SU-DHL-6 (cell line): ENCODE results near the gene GRM7.

Source experiments
- H2AFZ ChIP-seq: fragments of 200-600 bp; sonication (generic); 2 replicates; pipeline ENCODE4 v1.6.1; 2014; ENCODE audit warnings: low read depth, mild to moderate bottlenecking, moderate library complexity, mixed read lengths, antibody characterized with exemption, low read length; ENCODE audit not compliant: severe bottlenecking
- H3F3A ChIP-seq: fragments of 200-600 bp; shearing (Covaris generic); 2 replicates; pipeline ENCODE4 v1.6.0; 2016; ENCODE audit warnings: antibody characterized with exemption, mild to moderate bottlenecking; ENCODE audit not compliant: insufficient read depth
- H3K27ac ChIP-seq: fragments of 200-600 bp; sonication (generic); 2 replicates; pipeline ENCODE4 v1.5.1; 2016; ENCODE audit warnings: low read depth, mild to moderate bottlenecking, low read length, moderate library complexity, mixed read lengths
- H3K27me3 ChIP-seq: fragments of 200-600 bp; sonication (generic), shearing (Covaris generic); 2 replicates; pipeline ENCODE4 v1.6.0; 2014; ENCODE audit warnings: mild to moderate bottlenecking, low read length
- H3K36me3 ChIP-seq: fragments of 200-600 bp; sonication (generic); 2 replicates; pipeline ENCODE4 v1.6.1; 2014; ENCODE audit warnings: mild to moderate bottlenecking, low read length, mixed read lengths
- H3K4me2 ChIP-seq: fragments of 300-600, 200-600 bp; shearing (Covaris generic), sonication (generic); 2 replicates; pipeline ENCODE4 v1.6.0; 2014; ENCODE audit warnings: low read length, low read depth, mild to moderate bottlenecking; ENCODE audit not compliant: poor library complexity, severe bottlenecking
- H3K4me3 ChIP-seq: fragments of 200-600 bp; sonication (generic); 2 replicates; pipeline ENCODE4 v1.5.1; 2014; ENCODE audit warnings: antibody characterized with exemption, low read length, mild to moderate bottlenecking, mixed read lengths; ENCODE audit not compliant: insufficient read depth, poor library complexity, severe bottlenecking
- H3K79me2 ChIP-seq: fragments of 200-600 bp; sonication (generic); 2 replicates; pipeline ENCODE4 v1.6.1; 2014; ENCODE audit warnings: mild to moderate bottlenecking, low read length, moderate library complexity; ENCODE audit not compliant: insufficient read depth
- H3K9ac ChIP-seq: fragments of 200-600 bp; sonication (generic); 2 replicates; pipeline ENCODE4 v1.7.0; 2014; ENCODE audit warnings: mild to moderate bottlenecking, low read length
- H3K9me2 ChIP-seq: fragments of 200-600 bp; sonication (generic); replicated peaks from 2 replicates; pipeline ENCODE4 v1.6.1; 2014; ENCODE audit warnings: low read length; ENCODE audit not compliant: insufficient read depth
- H3K9me3 ChIP-seq: fragments of 200-600 bp; sonication (generic); 2 replicates; pipeline ENCODE4 v1.6.1; 2014; ENCODE audit warnings: low read length, mixed read lengths; ENCODE audit not compliant: insufficient read depth
- H4K20me1 ChIP-seq: fragments of 200-600 bp; sonication (generic); 2 replicates; pipeline ENCODE4 v1.6.1; 2014; ENCODE audit warnings: low read depth, mild to moderate bottlenecking, antibody characterized with exemption, low read length, moderate library complexity, mixed read lengths
- EZH2phosphoT487 ChIP-seq: fragments of 200-600 bp; sonication (generic), shearing (Covaris generic); conservative IDR thresholded peaks from 2 replicates; pipeline ENCODE4 v1.6.1; 2018; ENCODE audit warnings: mild to moderate bottlenecking, antibody characterized with exemption, low read length, moderate library complexity, mixed read lengths
- TF ChIP-seq, protein P1 (sequence below): fragments of 200-600 bp; sonication (generic); IDR thresholded peaks from one replicate; pipeline ENCODE4 v1.5.1; 2017; ENCODE audit warnings: antibody characterized with exemption, mild to moderate bottlenecking, low read length, moderate library complexity; ENCODE audit not compliant: insufficient read depth, poor library complexity, severe bottlenecking

The GRM7 gene

DNA sequence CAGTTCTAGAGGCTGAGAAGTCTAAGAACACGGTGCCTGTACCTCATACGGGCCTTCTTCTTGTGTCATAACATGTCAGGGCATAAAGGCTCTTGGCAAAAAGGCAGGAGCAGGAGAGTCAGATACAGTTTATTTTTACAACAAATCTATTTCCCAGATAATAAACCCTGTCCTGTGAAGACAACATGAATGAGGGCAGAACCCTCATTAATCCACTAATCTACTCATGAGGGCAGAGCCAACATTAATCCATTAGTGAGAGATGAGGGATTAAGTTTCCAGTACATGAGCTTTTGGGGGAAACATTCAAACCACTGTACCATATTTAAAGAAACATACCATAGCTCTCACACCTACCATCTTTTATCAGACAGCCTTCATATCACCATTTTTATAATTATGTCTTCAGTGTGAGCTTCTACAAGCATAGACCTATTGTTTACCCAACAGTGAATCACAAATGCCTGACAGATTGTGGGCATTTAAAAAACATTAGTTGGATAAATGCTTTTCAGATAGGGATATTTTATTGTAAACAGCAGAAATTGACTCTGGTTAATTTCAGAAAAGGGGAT, 645.8 kb downstream of the GRM7 start:
- no peak overlapping the region for H3K9ac ChIP-seq
- no peak overlapping the region for H3K27ac ChIP-seq
- H2AFZ ChIP-seq = no peak overlapping the region
- no peaks in the 10 kb centered on the region for H3K36me3 ChIP-seq
- H3F3A ChIP-seq = no peaks in the 10 kb centered on the region
- H3K4me3 ChIP-seq = no peak overlapping the region
- no peaks in the 10 kb centered on the region for H3K27me3 ChIP-seq
- TF ChIP-seq, protein P1, sequence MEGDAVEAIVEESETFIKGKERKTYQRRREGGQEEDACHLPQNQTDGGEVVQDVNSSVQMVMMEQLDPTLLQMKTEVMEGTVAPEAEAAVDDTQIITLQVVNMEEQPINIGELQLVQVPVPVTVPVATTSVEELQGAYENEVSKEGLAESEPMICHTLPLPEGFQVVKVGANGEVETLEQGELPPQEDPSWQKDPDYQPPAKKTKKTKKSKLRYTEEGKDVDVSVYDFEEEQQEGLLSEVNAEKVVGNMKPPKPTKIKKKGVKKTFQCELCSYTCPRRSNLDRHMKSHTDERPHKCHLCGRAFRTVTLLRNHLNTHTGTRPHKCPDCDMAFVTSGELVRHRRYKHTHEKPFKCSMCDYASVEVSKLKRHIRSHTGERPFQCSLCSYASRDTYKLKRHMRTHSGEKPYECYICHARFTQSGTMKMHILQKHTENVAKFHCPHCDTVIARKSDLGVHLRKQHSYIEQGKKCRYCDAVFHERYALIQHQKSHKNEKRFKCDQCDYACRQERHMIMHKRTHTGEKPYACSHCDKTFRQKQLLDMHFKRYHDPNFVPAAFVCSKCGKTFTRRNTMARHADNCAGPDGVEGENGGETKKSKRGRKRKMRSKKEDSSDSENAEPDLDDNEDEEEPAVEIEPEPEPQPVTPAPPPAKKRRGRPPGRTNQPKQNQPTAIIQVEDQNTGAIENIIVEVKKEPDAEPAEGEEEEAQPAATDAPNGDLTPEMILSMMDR = no peak
- no peak for TF ChIP-seq EZH2phosphoT487
- H3K79me2 ChIP-seq = no peaks in the 10 kb centered on the region
- H3K4me2 ChIP-seq = no peak overlapping the region
- H4K20me1 ChIP-seq = no peaks in the 10 kb centered on the region
- H3K9me2 ChIP-seq = no peaks in the 10 kb centered on the region
- H3K9me3 ChIP-seq = no peaks in the 10 kb centered on the region

- Histone ChIP-seq H4K20me1 (no peaks in the 10 kb centered on the region), H2AFZ (no peak overlapping the region), H3K9me2 (no peaks in the 10 kb centered on the region), H3K9ac (no peak overlapping the region), H3K79me2 (no peaks in the 10 kb centered on the region), H3K9me3 (no peaks in the 10 kb centered on the region), H3K27ac (no peak overlapping the region), H3K4me2 (no peak overlapping the region), H3K36me3 (no peaks in the 10 kb centered on the region), H3K27me3 (no peaks in the 10 kb centered on the region), H3F3A (no peaks in the 10 kb centered on the region), H3K4me3 (no peak overlapping the region)
- TF ChIP-seq, protein P1 = no peak
Observed at GRCh38 chr3:7508821-7509220, 647.9 kb downstream of the GRM7 start.

DNA sequence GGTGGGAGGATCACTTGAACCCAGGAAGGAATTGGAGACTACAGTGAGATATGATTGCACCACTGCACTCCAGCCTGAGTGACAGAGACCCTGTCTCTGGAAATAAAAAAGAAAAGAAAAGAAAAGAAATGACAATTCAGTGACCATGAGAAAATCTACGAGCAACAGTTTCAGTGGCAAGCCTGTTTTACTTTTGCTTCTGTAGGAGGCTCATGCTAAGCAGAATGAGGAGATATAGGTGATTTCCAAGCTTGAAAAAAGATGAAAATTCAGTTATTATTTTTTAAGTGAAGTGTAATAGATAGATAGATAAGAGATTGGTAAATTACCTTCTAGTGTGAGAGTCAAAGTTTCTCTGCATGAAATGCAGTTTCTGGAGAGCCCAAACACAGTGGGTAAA, 651.1 kb downstream of the GRM7 start:
- Histone ChIP-seq H3F3A (no peaks in the 10 kb centered on the region), H3K27ac (no peak overlapping the region), H3K4me3 (no peak overlapping the region), H3K9me3 (no peaks in the 10 kb centered on the region), H3K36me3 (no peaks in the 10 kb centered on the region), H3K27me3 (no peaks in the 10 kb centered on the region), H4K20me1 (no peaks in the 10 kb centered on the region), H3K79me2 (no peaks in the 10 kb centered on the region), H2AFZ (no peak overlapping the region), H3K4me2 (no peak overlapping the region), H3K9me2 (no peaks in the 10 kb centered on the region), H3K9ac (no peak overlapping the region)
- TF ChIP-seq EZH2phosphoT487 = no peak
- TF ChIP-seq, protein P1 = no peak

DNA sequence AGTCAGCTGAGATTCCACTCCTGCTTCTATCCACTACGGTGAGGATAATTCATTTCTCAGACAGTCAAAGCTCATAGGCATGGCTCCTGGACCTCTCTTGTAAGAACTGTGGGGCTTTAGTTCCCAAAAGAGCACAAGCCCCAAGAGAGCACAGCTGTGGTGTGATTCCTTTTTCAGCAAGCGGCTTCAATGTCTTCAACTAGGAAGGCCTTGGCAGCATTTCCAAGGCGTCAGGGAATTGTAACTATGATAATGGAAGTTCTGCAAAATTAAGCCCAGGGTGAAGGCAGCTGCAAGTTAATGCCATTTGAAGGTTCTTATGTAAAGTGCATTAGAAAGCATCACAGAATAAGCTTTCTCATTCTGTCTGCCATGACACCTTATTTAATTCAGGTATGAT, 657.1 kb downstream of the GRM7 start:
- Histone ChIP-seq H3K79me2 (no peaks in the 10 kb centered on the region), H3F3A (no peaks in the 10 kb centered on the region), H4K20me1 (no peaks in the 10 kb centered on the region), H3K27me3 (no peaks in the 10 kb centered on the region), H3K9me3 (no peaks in the 10 kb centered on the region), H2AFZ (no peak overlapping the region), H3K36me3 (no peaks in the 10 kb centered on the region), H3K4me3 (no peak overlapping the region), H3K4me2 (no peak overlapping the region), H3K27ac (no peak overlapping the region), H3K9me2 (no peaks in the 10 kb centered on the region), H3K9ac (no peak overlapping the region)
- no peak for TF ChIP-seq EZH2phosphoT487
- TF ChIP-seq, protein P1 = no peak
